H1 (cell line): ENCODE data around the gene SEMA3F. TPM values are rescaled to one million over a fixed set of nuclear protein-coding genes. Genes with fewer than 3 reads are reported as not detected.
A peak's percentile ranks its signal among the peaks of the same experiment; 100 is the strongest.

ENCODE experiments used
- CTCF ChIA-PET: fragments of 300-600 bp; sonication (Branson Sonifier 250); formaldehyde crosslinking; loops from one replicate; lab custom pipeline; 2021; ENCODE audit not compliant: partially characterized antibody; lab: Charles Lee
- POLR2A ChIA-PET: fragments of 300-600 bp; sonication (Branson Sonifier 250); formaldehyde crosslinking; loops from one replicate; lab custom pipeline; 2021; ENCODE audit warnings: inconsistent platforms; ENCODE audit not compliant: partially characterized antibody; lab: Charles Lee
- DNase-seq, 2 experiments: peaks; one replicate each; pipeline versions ENCODE4 v3.0.0 to v3.0.0-alpha.2; 2010 to 2022; ENCODE audit warnings: low spot score in 2 of 2, low read depth in 1 of 2, mixed read lengths in 1 of 2
- FAIRE-seq: peaks from 2 replicates; lab custom pipeline; 2011; peaks lifted over from hg19 to GRCh38; lab: Jason Lieb, UNC
- H2AFZ ChIP-seq: 2 replicates; pipeline ENCODE4 v1.8.1; 2012; ENCODE audit warnings: low read length, inconsistent platforms
- H2AK5ac ChIP-seq: 2 replicates; pipeline ENCODE4 v1.6.1; 2013; ENCODE audit warnings: low read depth, low read length
- H2BK120ac ChIP-seq: replicated peaks from 2 replicates; pipeline ENCODE3; 2013; ENCODE audit warnings: low read depth, low read length, inconsistent platforms
- H2BK12ac ChIP-seq: 2 replicates; pipeline ENCODE4 v1.6.1; 2013; ENCODE audit warnings: low read depth, low read length
- H2BK15ac ChIP-seq: 2 replicates; pipeline ENCODE4 v1.6.1; 2013; ENCODE audit warnings: low read length
- H2BK20ac ChIP-seq: 2 replicates; pipeline ENCODE4 v1.6.1; 2013; ENCODE audit warnings: low read length
- H2BK5ac ChIP-seq: 2 replicates; pipeline ENCODE4 v1.6.1; 2013; ENCODE audit warnings: low read depth, low read length
- H3K14ac ChIP-seq: 2 replicates; pipeline ENCODE4 v1.6.1; 2013; ENCODE audit warnings: inconsistent platforms; ENCODE audit not compliant: insufficient read length
- H3K18ac ChIP-seq: 2 replicates; pipeline ENCODE4 v1.6.1; 2013; ENCODE audit warnings: low read length; ENCODE audit errors: extremely low read depth
- H3K23ac ChIP-seq: 2 replicates; pipeline ENCODE4 v1.6.1; 2013; ENCODE audit warnings: inconsistent platforms; ENCODE audit not compliant: insufficient read length
- H3K23me2 ChIP-seq: 2 replicates; pipeline ENCODE4 v1.6.1; 2013; ENCODE audit warnings: low read depth, low read length
- H3K27ac ChIP-seq: 2 replicates; pipeline ENCODE4 v1.6.1; 2011; ENCODE audit warnings: low read depth, low read length, inconsistent platforms
- H3K27me3 ChIP-seq, 4 experiments: replicated peaks in 1 of 4; 1 replicate in 1 of 4; 2 replicates in 3 of 4; pipeline versions ENCODE4 v1.6.1 to v1.8.1; 2011 to 2013; ENCODE audit warnings: low read length in 3 of 4, mild to moderate bottlenecking in 3 of 4, inconsistent platforms in 2 of 4, mixed read lengths in 2 of 4, moderate library complexity in 1 of 4; ENCODE audit not compliant: control insufficient read depth in 3 of 4, insufficient read depth in 3 of 4; ENCODE audit errors: extremely low read depth in 1 of 4
- H3K36me3 ChIP-seq, 4 experiments: 2 replicates each; pipeline versions ENCODE4 v1.6.1 to v1.8.1; 2011 to 2013; ENCODE audit warnings: mild to moderate bottlenecking in 4 of 4, low read length in 3 of 4, moderate library complexity in 2 of 4, control low read depth in 1 of 4, inconsistent platforms in 1 of 4; ENCODE audit not compliant: insufficient read depth in 4 of 4, control insufficient read depth in 2 of 4
- H3K4ac ChIP-seq: replicated peaks from 2 replicates; pipeline ENCODE3; 2013; ENCODE audit warnings: low read length, low read depth, mixed read lengths, inconsistent platforms; ENCODE audit not compliant: insufficient read length
- H3K4me1 ChIP-seq, 4 experiments: replicated peaks in 1 of 4; 1 replicate in 1 of 4; 2 replicates in 3 of 4; pipeline versions ENCODE4 v1.6.1 to v1.8.1; 2011 to 2013; ENCODE audit warnings: low read length in 3 of 4, inconsistent platforms in 2 of 4, mixed read lengths in 1 of 4; ENCODE audit not compliant: insufficient read depth in 4 of 4, control insufficient read depth in 3 of 4
- H3K4me2 ChIP-seq, 2 experiments: 2 replicates each; pipeline versions ENCODE4 v1.6.1 to v1.8.1; 2011 to 2013; ENCODE audit warnings: low read depth in 2 of 2, low read length in 2 of 2, control low read depth in 1 of 2, inconsistent platforms in 1 of 2, mild to moderate bottlenecking in 1 of 2; ENCODE audit not compliant: insufficient read depth in 1 of 2
- H3K4me3 ChIP-seq, 4 experiments: fragments of 200-600, 300-600 bp in 1 of 4; sonication (generic), shearing (Covaris generic), sonication (Bioruptor Twin) in 1 of 4; 2 replicates each; pipeline versions ENCODE4 v1.5.1 to v1.8.1; 2011 to 2016; ENCODE audit warnings: low read length in 4 of 4, low read depth in 3 of 4, control low read depth in 2 of 4, inconsistent platforms in 2 of 4, mild to moderate bottlenecking in 2 of 4, mixed read lengths in 1 of 4, moderate library complexity in 1 of 4; ENCODE audit not compliant: insufficient read depth in 2 of 4; ENCODE audit errors: extremely low read depth in 1 of 4
- H3K56ac ChIP-seq: replicated peaks from 2 replicates; pipeline ENCODE3; 2013; ENCODE audit warnings: low read depth, mild to moderate bottlenecking, mixed read lengths, low read length, inconsistent platforms; ENCODE audit not compliant: insufficient read length
- H3K79me1 ChIP-seq: 2 replicates; pipeline ENCODE4 v1.6.1; 2013; ENCODE audit warnings: low read depth, low read length, control low read depth
- H3K79me2 ChIP-seq, 2 experiments: 2 replicates each; pipeline versions ENCODE4 v1.6.1 to v1.8.1; 2012 to 2013; ENCODE audit warnings: low read length in 2 of 2, mild to moderate bottlenecking in 2 of 2, inconsistent platforms in 1 of 2; ENCODE audit not compliant: insufficient read depth in 2 of 2, control insufficient read depth in 1 of 2
- H3K9ac ChIP-seq, 4 experiments: replicated peaks in 1 of 4; 1 replicate in 1 of 4; 2 replicates in 3 of 4; pipeline versions ENCODE4 v1.6.1 to v1.8.1; 2011 to 2013; ENCODE audit warnings: low read depth in 3 of 4, low read length in 3 of 4, control low read depth in 2 of 4, mild to moderate bottlenecking in 2 of 4, moderate library complexity in 2 of 4, inconsistent platforms in 1 of 4; ENCODE audit errors: extremely low read depth in 1 of 4
- H3K9me3 ChIP-seq, 2 experiments: 2 replicates each; pipeline versions ENCODE4 v1.6.1 to v1.8.1; 2012 to 2013; ENCODE audit warnings: mild to moderate bottlenecking in 2 of 2, moderate library complexity in 2 of 2, control low read depth in 1 of 2, inconsistent platforms in 1 of 2, low read depth in 1 of 2, low read length in 1 of 2, mixed read lengths in 1 of 2; ENCODE audit not compliant: insufficient read depth in 2 of 2
- H4K20me1 ChIP-seq, 2 experiments: replicated peaks in 1 of 2; 2 replicates each; pipeline versions ENCODE3 to v1.8.1; 2011 to 2013; ENCODE audit warnings: inconsistent platforms in 2 of 2, low read length in 2 of 2, mild to moderate bottlenecking in 1 of 2; ENCODE audit not compliant: insufficient read depth in 2 of 2, control insufficient read depth in 1 of 2
- H4K5ac ChIP-seq: 2 replicates; pipeline ENCODE4 v1.6.1; 2013; ENCODE audit warnings: low read length, low read depth, mixed read lengths, inconsistent platforms; ENCODE audit not compliant: insufficient read length
- H4K8ac ChIP-seq: 2 replicates; pipeline ENCODE4 v1.8.0; 2013; ENCODE audit warnings: mild to moderate bottlenecking, moderate library complexity, low read length, inconsistent platforms; ENCODE audit not compliant: insufficient read depth; ENCODE audit errors: extremely low read depth
- H4K91ac ChIP-seq: replicated peaks from 2 replicates; pipeline ENCODE3; 2013; ENCODE audit warnings: low read length, mixed read lengths, inconsistent platforms; ENCODE audit not compliant: insufficient read length
- FOSL1 ChIP-seq: IDR thresholded peaks from 2 replicates; pipeline ENCODE4 v1.6.1; 2011; ENCODE audit warnings: mild to moderate bottlenecking, low read depth, low read length, moderate library complexity; ENCODE audit not compliant: insufficient read depth
- RAD21 ChIP-seq, 2 experiments: IDR thresholded peaks in 1 of 2; conservative IDR thresholded peaks in 1 of 2; 2 replicates each; pipeline ENCODE4 v1.6.1; 2011; ENCODE audit warnings: low read depth in 2 of 2, low read length in 2 of 2, improper control_type of control experiment in 1 of 2, inconsistent platforms in 1 of 2, mild to moderate bottlenecking in 1 of 2, moderate library complexity in 1 of 2
- RXRA ChIP-seq: IDR thresholded peaks from 2 replicates; pipeline ENCODE4 v1.6.1; 2011; ENCODE audit warnings: low read depth, mild to moderate bottlenecking, low read length, moderate library complexity; ENCODE audit not compliant: insufficient read depth
- SIN3A ChIP-seq, 2 experiments: IDR thresholded peaks in 1 of 2; conservative IDR thresholded peaks in 1 of 2; 2 replicates each; pipeline ENCODE4 v1.6.1; 2011 to 2012; ENCODE audit warnings: low read length in 2 of 2, improper control_type of control experiment in 1 of 2, low read depth in 1 of 2, mild to moderate bottlenecking in 1 of 2
- SIRT6 ChIP-seq: IDR thresholded peaks from one replicate; pipeline ENCODE4 v1.7.1; 2012; ENCODE audit warnings: low read length, inconsistent platforms
- SIX5 ChIP-seq: IDR thresholded peaks from 2 replicates; pipeline ENCODE4 v1.6.1; 2011; ENCODE audit warnings: mild to moderate bottlenecking, low read depth, low read length
- ZNF274 ChIP-seq: IDR thresholded peaks from 2 replicates; pipeline ENCODE4 v1.7.0; 2012; ENCODE audit warnings: low read length, borderline replicate concordance; ENCODE audit errors: extremely low read depth
- WGBS, 2 experiments: shearing (Covaris generic) in 1 of 2; methylation state at CpG; one replicate each; pipeline versions ENCODE4 v1.1.6 to v1.1.7; 2013 to 2015; ENCODE audit warnings: low lambda C conversion rate in 2 of 2, mixed read lengths in 2 of 2, inconsistent platforms in 1 of 2, low coverage in 1 of 2, missing lambda C conversion rate in 1 of 2; ENCODE audit not compliant: insufficient replicate concordance in 2 of 2, insufficient coverage in 1 of 2, insufficient read length in 1 of 2; ENCODE audit errors: extremely low coverage in 1 of 2, missing lambda C conversion rate in 1 of 2; 5-methylcytosine and 5-hydroxymethylcytosine counted together
- polyA plus RNA-seq, 7 experiments: library from polyadenylated mRNA; depleted of rRNA in 3 of 7; stranded (reverse) in 5 of 7; unstranded in 2 of 7; fragments of >200 nt in 5 of 7; fragments of 200-250 nt in 2 of 7; gene quantifications; 1 replicate in 5 of 7; 2 replicates in 1 of 7; 4 replicates in 1 of 7; pipeline versions ENCODE4 v1.2.1 to v1.2.3, GENCODE V29; 2011 to 2013; ENCODE audit warnings: missing spikeins in 2 of 7, mixed read lengths in 2 of 7
- total RNA-seq: library from RNA; stranded (reverse); fragmentation: NEBNext Ultra II Directional; extraction: Animal tissue kit (Norgen Biotek cat#: 25700); gene quantifications from 2 replicates; pipeline ENCODE4 v1.2.1, GENCODE V29; 2021
- TF ChIP-seq, protein P1 (sequence below), 3 experiments: IDR thresholded peaks; 1 replicate in 2 of 3; 2 replicates in 1 of 3; pipeline versions ENCODE4 v1.5.1 to v1.6.1; 2011; ENCODE audit warnings: low read length in 3 of 3, mild to moderate bottlenecking in 3 of 3, inconsistent platforms in 2 of 3, low read depth in 1 of 3, moderate library complexity in 1 of 3; ENCODE audit not compliant: insufficient read depth in 1 of 3; ENCODE audit errors: control extremely low read depth in 1 of 3

Gene SEMA3F
- total and polyA plus RNA-seq, 2 of the 8 experiments (the other 6 are each of a cell fraction or from before 2014, with no cell fraction given), result 20.3 to 37.0 TPM

GRCh38 chr3:50173685-50174516 is 18.8 kb downstream of the SEMA3F start:
- DNase-seq (no peak), FAIRE-seq (no peak)
- H3K27me3 ChIP-seq, result no peaks in the 10 kb centered on the region
- H4K20me1 ChIP-seq, result peaks cover 6 to 16% of the 10 kb centered on the region in 2 experiments
- ChIA-PET CTCF (interaction anchor here (0.6 to 25.0 kb wide), 23 partner anchors 8 to 429 kb away, joined by 3 to 299 read pairs (median 4); partner anchors contain the start of gene GNAT1), POLR2A (interaction anchor here (0.5 to 7.2 kb wide), 4 partner anchors 37 to 98 kb away, joined by 3 to 34 read pairs (median 7); no protein-coding TSS in a partner anchor)
- peaks cover 7 to 25% (median 13%) of the 10 kb centered on the region in 4 experiments for H3K36me3 ChIP-seq
- TF ChIP-seq RXRA (no peak), FOSL1 (no peak), SIN3A (conservative IDR thresholded peaks at IDR 0.05 in 1 of 2, IDR thresholded peaks at IDR 0.05 in 1 of 2; ENCODE audit: low read depth in 1 of 2, low read length in 2 of 2) (no peak), RAD21 (IDR thresholded peaks at IDR 0.05 in 1 of 2, conservative IDR thresholded peaks at IDR 0.05 in 1 of 2; ENCODE audit: low read depth in 2 of 2, low read length in 2 of 2) (peak; percentile 51 to 56; a peak in 2 of 4 replicates), SIX5 (no peak), SIRT6 (no peak), ZNF274 (no peak)
- TF ChIP-seq, protein P1, sequence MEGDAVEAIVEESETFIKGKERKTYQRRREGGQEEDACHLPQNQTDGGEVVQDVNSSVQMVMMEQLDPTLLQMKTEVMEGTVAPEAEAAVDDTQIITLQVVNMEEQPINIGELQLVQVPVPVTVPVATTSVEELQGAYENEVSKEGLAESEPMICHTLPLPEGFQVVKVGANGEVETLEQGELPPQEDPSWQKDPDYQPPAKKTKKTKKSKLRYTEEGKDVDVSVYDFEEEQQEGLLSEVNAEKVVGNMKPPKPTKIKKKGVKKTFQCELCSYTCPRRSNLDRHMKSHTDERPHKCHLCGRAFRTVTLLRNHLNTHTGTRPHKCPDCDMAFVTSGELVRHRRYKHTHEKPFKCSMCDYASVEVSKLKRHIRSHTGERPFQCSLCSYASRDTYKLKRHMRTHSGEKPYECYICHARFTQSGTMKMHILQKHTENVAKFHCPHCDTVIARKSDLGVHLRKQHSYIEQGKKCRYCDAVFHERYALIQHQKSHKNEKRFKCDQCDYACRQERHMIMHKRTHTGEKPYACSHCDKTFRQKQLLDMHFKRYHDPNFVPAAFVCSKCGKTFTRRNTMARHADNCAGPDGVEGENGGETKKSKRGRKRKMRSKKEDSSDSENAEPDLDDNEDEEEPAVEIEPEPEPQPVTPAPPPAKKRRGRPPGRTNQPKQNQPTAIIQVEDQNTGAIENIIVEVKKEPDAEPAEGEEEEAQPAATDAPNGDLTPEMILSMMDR (IDR thresholded peaks at IDR 0.05; ENCODE audit: control extremely low read depth in 1 of 3, insufficient read depth in 1 of 3, low read depth in 1 of 3, low read length in 3 of 3), result peak in 2 of 3 experiments; percentile 53 to 58; a peak in 3 of 4 replicates
- no peak overlapping the region for H2BK20ac ChIP-seq
- no peak overlapping the region for H3K9ac ChIP-seq
- H3K79me2 ChIP-seq, result peaks cover 0 to 3% of the 10 kb centered on the region in 2 experiments; a peak in 1 of 4 replicates
- 94% methylated on average over 29 of the region's 29 CpGs; no CpG with 5 or more reads in 1 of the 2 experiments for WGBS, 2 experiments
- H3K18ac ChIP-seq, result no peak overlapping the region
- H2AK5ac ChIP-seq, result no peak overlapping the region
- no peak overlapping the region for H2AFZ ChIP-seq
- no peak overlapping the region for H3K56ac ChIP-seq
- no peak overlapping the region for H2BK15ac ChIP-seq
- no peak overlapping the region for H4K5ac ChIP-seq
- no peak overlapping the region for H3K4me3 ChIP-seq
- H3K4me2 ChIP-seq, result no peak overlapping the region
- H2BK5ac ChIP-seq, result peak overlapping the region; percentile 15; the same call in 1 of the 2 replicates
- no peak overlapping the region for H3K4ac ChIP-seq
- H3K9me3 ChIP-seq, result no peaks in the 10 kb centered on the region
- peaks cover 0 to 7% (median 3%) of the 10 kb centered on the region in 4 experiments; a peak in 3 of 7 replicates for H3K4me1 ChIP-seq
- H2BK120ac ChIP-seq, result no peak overlapping the region
- H3K23me2 ChIP-seq, result no peaks in the 10 kb centered on the region
- no peak overlapping the region for H3K27ac ChIP-seq
- no peak overlapping the region for H3K14ac ChIP-seq
- H4K91ac ChIP-seq, result no peak overlapping the region
- H3K23ac ChIP-seq, result no peak overlapping the region
- H4K8ac ChIP-seq, result peak overlapping the region; percentile 72
- H2BK12ac ChIP-seq, result no peak overlapping the region
- peaks cover 15% of the 10 kb centered on the region for H3K79me1 ChIP-seq
